Uterus (tissue), 4 donors: ENCODE data around the gene BRAT1. TPM values are rescaled to one million over a fixed set of nuclear protein-coding genes. Genes with fewer than 3 reads are reported as not detected.

Experiments
- DNase-seq, 2 donors: peaks; one replicate each; pipeline ENCODE4 v3.0.0-alpha.2; 2019 to 2020
- H3K27ac ChIP-seq, 2 donors: fragments of 200-600 bp; sonication (generic); 1 replicate in 1 of 2; 2 replicates in 1 of 2; pipeline ENCODE4 v1.5.1; 2016 to 2018
- H3K27me3 ChIP-seq, 2 donors: fragments of 200-600 bp; sonication (generic); one replicate each; pipeline ENCODE4 v1.5.1; 2018 to 2019; ENCODE audit warnings: control low read depth in 1 of 2
- H3K36me3 ChIP-seq, 2 donors: fragments of 200-600 bp; sonication (generic); one replicate each; pipeline ENCODE4 v1.5.1; 2019; ENCODE audit warnings: control low read depth in 1 of 2
- H3K4me1 ChIP-seq, 2 donors: fragments of 200-600 bp; sonication (generic); one replicate each; pipeline ENCODE4 v1.5.1; 2018 to 2019; ENCODE audit warnings: control low read depth in 1 of 2
- H3K4me3 ChIP-seq, 2 donors: fragments of 200-600 bp; sonication (generic); 1 replicate in 1 of 2; 2 replicates in 1 of 2; pipeline ENCODE4 v1.5.1; 2018 to 2019; ENCODE audit warnings: mild to moderate bottlenecking in 1 of 2
- H3K9me3 ChIP-seq, 2 donors: fragments of 200-600 bp; sonication (generic); one replicate each; pipeline ENCODE4 v1.5.1; 2019; ENCODE audit warnings: control low read depth in 1 of 2
- POLR2A ChIP-seq, 2 donors: fragments of 450-650 bp; IDR thresholded peaks; one replicate each; pipeline ENCODE4 v1.6.1; 2016; ENCODE audit warnings: antibody characterized with exemption in 2 of 2, mild to moderate bottlenecking in 1 of 2, moderate library complexity in 1 of 2
- intact Hi-C: fragments of 100-400 bp; cut with DNase I; formaldehyde crosslinking; loops from one replicate; pipeline ENCODE4 v1.15.1; 2023; ENCODE audit warnings: low total_unique reads
- total RNA-seq, 4 donors: library from RNA; depleted of rRNA in 3 of 4; stranded (reverse); fragments of >200 nt in 3 of 4; gene quantifications; one replicate each; pipeline versions ENCODE4 v1.1.0 to v1.2.4, GENCODE V29; 2014 to 2023
- TF ChIP-seq, protein P1 (sequence below), 4 experiments: fragments of 200-600 bp in 2 of 4; fragments of 450-650 bp in 2 of 4; sonication (generic) in 2 of 4; IDR thresholded peaks; one replicate each; pipeline ENCODE4 v1.5.1; 2016 to 2019; ENCODE audit warnings: antibody characterized with exemption in 4 of 4, mild to moderate bottlenecking in 2 of 4, moderate library complexity in 1 of 4
- donor health status: DM: yes; HTN: yes; CAD: no.

Gene BRAT1
- total RNA-seq, 4 donors from 2014 or later = 10.3 to 44.3 (median 36.0) TPM

DNA sequence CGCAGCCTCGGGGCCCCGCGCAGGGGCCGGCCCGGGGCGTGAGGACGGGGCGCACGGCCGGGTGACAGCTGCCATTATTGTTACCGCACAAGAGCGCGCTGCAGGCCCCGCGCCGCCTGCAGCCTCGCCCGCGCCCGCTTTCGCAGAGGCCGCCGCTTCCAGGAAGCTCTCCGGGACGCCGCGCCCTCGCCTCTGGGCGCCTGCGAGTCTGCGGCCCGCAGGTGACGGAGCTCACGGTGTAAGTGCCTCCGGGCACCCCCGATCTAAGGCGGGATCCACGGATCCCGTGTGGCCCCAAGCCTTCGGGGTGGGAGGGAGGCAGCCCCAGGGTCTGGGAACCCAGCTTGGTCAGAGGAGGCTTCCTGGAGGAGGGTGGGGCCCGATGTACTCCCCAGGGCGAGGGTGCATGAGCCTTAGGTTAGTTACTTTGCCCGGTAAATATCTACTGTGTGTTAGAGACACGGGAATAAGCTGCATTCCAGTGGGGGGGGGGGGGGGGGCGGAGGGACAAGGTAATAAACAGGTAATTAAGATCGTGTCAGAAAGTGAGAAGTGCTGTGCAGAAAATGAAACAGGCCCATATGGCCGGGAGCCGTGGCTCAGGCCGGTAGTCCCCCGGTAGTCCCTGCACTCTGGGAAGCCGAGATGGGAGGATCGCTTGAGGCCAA, 4.1 kb upstream of the BRAT1 start:
- Histone ChIP-seq H3K9me3 (no peaks in the 10 kb centered on the region), H3K27ac (peak overlapping the region; percentile 40 to 65), H3K4me3 (peak overlapping the region; percentile 51 to 74), H3K36me3 (no peaks in the 10 kb centered on the region), H3K4me1 (peaks cover 0 to 3% of the 10 kb centered on the region in 2 donors), H3K27me3 (no peaks in the 10 kb centered on the region)
- intact Hi-C loops = loop anchor here (5.0 kb wide), 1 partner anchor 73 kb away; the partner anchor contains the start of gene TTYH3
- TF ChIP-seq POLR2A (IDR thresholded peaks at IDR 0.05) = no peak
- TF ChIP-seq, protein P1, sequence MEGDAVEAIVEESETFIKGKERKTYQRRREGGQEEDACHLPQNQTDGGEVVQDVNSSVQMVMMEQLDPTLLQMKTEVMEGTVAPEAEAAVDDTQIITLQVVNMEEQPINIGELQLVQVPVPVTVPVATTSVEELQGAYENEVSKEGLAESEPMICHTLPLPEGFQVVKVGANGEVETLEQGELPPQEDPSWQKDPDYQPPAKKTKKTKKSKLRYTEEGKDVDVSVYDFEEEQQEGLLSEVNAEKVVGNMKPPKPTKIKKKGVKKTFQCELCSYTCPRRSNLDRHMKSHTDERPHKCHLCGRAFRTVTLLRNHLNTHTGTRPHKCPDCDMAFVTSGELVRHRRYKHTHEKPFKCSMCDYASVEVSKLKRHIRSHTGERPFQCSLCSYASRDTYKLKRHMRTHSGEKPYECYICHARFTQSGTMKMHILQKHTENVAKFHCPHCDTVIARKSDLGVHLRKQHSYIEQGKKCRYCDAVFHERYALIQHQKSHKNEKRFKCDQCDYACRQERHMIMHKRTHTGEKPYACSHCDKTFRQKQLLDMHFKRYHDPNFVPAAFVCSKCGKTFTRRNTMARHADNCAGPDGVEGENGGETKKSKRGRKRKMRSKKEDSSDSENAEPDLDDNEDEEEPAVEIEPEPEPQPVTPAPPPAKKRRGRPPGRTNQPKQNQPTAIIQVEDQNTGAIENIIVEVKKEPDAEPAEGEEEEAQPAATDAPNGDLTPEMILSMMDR (IDR thresholded peaks at IDR 0.05) = no peak
- no peak for DNase-seq

DNA sequence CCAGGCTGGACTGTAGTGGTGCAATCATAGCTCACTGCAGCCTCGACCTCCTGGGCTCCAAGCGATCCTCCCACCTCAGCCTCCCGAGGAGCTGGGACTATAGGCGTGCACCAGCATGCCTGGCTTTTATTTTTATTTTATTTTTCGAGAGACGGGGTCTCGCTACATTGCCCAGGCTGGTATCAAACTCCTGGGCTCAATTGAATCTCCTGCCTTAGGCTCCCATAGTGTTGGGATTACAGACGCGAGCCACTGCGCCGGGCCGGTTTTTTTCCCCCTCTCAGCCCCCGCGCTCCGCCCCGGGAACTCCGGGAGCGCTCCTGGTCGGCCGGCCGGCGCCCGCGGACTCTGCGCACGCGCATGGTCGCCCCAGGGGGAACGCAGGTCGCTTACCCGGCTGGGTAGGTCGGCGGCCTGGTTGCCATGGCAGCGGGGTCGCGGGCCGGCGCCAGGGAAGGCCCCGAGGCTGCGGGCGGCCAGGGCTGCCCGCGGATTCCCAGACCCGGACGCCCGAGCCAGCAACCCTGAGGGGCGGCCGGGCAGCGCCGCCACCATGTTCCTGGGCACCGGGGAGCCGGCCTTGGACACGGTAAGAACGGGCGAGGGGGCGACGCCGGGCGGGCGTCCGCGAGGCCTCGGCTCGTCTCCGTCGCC, 3.4 kb upstream of the BRAT1 start, which contains the start of gene IQCE:
IQCE (plus strand) TSS at position 351 of the 654 bp plus-strand sequence; CDS start at position 554, 203 bp downstream.
- Histone ChIP-seq H3K36me3 (no peaks in the 10 kb centered on the region), H3K9me3 (no peaks in the 10 kb centered on the region), H3K4me3 (peak within 1 kb of the TSS; percentile 51 to 74), H3K4me1 (peaks cover 0 to 9% of the 10 kb centered on the region in 2 donors), H3K27me3 (no peaks in the 10 kb centered on the region), H3K27ac (peak within 1 kb of the TSS; percentile 40 to 65)
- DNase-seq = peak; percentile 91 to 95
- peak in 1 of 2 donors; percentile 37 for TF ChIP-seq POLR2A (IDR thresholded peaks at IDR 0.05)
- TF ChIP-seq, protein P1 (IDR thresholded peaks at IDR 0.05) = peak in 2 of 4 experiments; percentile 34 to 54
- intact Hi-C loops = loop anchor here (5.0 kb wide), 1 partner anchor 74 kb away; the partner anchor contains the start of gene TTYH3

DNA sequence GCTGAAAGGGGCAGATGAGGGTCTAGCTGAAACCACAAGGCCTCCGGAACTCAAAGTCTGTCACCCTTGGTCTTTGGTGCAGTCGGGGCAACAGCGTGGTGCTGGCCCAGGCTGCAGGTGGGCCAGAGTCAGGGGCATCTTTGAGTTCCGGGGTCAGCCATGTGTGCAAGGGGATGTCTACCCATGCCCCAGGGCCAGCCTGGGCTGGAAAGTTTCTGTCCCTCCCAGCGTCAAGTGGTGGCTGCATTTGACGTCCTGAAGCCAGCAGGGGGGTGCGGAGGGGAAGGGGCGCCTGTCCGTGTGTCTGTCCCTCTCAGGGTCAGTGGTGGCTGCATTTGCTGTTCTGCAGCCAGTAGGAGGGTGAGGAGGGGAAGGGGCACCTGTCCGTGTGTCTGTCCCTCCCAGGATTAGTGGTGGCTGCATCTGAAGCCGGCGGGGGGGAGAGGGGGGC, 638 bp downstream of the BRAT1 start:
- H3K9me3 ChIP-seq = no peaks in the 10 kb centered on the region
- H3K4me1 ChIP-seq = peaks cover 0 to 9% of the 10 kb centered on the region in 2 donors
- H3K27me3 ChIP-seq = no peaks in the 10 kb centered on the region
- no peaks in the 10 kb centered on the region for H3K36me3 ChIP-seq
- H3K27ac ChIP-seq = peak overlapping the region; percentile 98
- DNase-seq = no peak
- H3K4me3 ChIP-seq = peak overlapping the region; percentile 69 to 94
- TF ChIP-seq, protein P1 (IDR thresholded peaks at IDR 0.05) = no peak
- TF ChIP-seq POLR2A (IDR thresholded peaks at IDR 0.05) = no peak
- intact Hi-C loops = loop anchor here (5.0 kb wide), 1 partner anchor 78 kb away; the partner anchor contains the start of gene TTYH3

- DNase-seq = no peak
- TF ChIP-seq, protein P1 (IDR thresholded peaks at IDR 0.05) = no peak
- TF ChIP-seq POLR2A (IDR thresholded peaks at IDR 0.05) = no peak
- H3K36me3 ChIP-seq = no peaks in the 10 kb centered on the region
- peak overlapping the region; percentile 69 to 94 for H3K4me3 ChIP-seq
- no peaks in the 10 kb centered on the region for H3K27me3 ChIP-seq
- H3K27ac ChIP-seq = no peak overlapping the region
- H3K9me3 ChIP-seq = no peaks in the 10 kb centered on the region
- H3K4me1 ChIP-seq = peaks cover 0 to 9% of the 10 kb centered on the region in 2 donors
- intact Hi-C loops = no loop called here
These were observed 1.3 kb downstream of the BRAT1 start for GRCh38 chr7:2553831-2554581.
